Gastroesophageal sphincter (tissue), 3 donors: ENCODE data around the gene SEPTIN10.

Experiments
- EP300 ChIP-seq: sonication (generic); formaldehyde crosslinking; IDR thresholded peaks from one replicate; pipeline ENCODE4 v1.6.1; 2017; ENCODE audit warnings: antibody characterized with exemption, mild to moderate bottlenecking
- POLR2A ChIP-seq, 2 donors: fragments of 450-650 bp; IDR thresholded peaks; one replicate each; pipeline ENCODE4 v1.6.1; 2017; ENCODE audit warnings: antibody characterized with exemption in 2 of 2, mild to moderate bottlenecking in 2 of 2, moderate library complexity in 1 of 2
- POLR2AphosphoS5 ChIP-seq: sonication (generic); formaldehyde crosslinking; IDR thresholded peaks from one replicate; pipeline ENCODE4 v1.6.1; 2017; ENCODE audit warnings: antibody characterized with exemption
- TF ChIP-seq, protein P1 (sequence below), 4 experiments: fragments of 200-600 bp in 2 of 4; fragments of 450-650 bp in 2 of 4; sonication (generic) in 1 of 4; IDR thresholded peaks; one replicate each; pipeline ENCODE4 v1.5.1; 2017 to 2019; ENCODE audit warnings: antibody characterized with exemption in 4 of 4, mild to moderate bottlenecking in 2 of 4, moderate library complexity in 2 of 4

DNA sequence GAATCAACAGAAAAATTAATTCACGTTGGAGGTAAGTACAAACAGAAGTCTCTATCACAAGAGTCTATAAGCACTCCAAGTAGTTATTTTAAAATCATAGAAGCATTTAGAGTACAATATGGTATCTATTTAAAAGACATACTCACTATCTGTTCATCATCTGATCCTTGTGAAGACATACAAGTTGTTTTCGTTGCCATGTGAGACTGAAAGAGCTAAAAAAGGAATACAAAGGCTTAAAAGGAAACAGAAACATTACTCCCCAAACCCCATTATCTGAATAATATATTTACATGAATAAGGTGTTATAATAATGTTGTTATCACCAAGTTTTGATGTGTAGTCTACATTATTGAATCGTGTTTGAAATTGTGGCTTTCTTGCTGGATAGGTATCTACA lies 20.9 kb downstream of the SEPTIN10 start:
- TF ChIP-seq, protein P1, sequence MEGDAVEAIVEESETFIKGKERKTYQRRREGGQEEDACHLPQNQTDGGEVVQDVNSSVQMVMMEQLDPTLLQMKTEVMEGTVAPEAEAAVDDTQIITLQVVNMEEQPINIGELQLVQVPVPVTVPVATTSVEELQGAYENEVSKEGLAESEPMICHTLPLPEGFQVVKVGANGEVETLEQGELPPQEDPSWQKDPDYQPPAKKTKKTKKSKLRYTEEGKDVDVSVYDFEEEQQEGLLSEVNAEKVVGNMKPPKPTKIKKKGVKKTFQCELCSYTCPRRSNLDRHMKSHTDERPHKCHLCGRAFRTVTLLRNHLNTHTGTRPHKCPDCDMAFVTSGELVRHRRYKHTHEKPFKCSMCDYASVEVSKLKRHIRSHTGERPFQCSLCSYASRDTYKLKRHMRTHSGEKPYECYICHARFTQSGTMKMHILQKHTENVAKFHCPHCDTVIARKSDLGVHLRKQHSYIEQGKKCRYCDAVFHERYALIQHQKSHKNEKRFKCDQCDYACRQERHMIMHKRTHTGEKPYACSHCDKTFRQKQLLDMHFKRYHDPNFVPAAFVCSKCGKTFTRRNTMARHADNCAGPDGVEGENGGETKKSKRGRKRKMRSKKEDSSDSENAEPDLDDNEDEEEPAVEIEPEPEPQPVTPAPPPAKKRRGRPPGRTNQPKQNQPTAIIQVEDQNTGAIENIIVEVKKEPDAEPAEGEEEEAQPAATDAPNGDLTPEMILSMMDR (IDR thresholded peaks at IDR 0.05), result no peak
- TF ChIP-seq EP300 (no peak), POLR2A (IDR thresholded peaks at IDR 0.05) (no peak), POLR2AphosphoS5 (no peak)
